NB4 (cell line): Measurements from ENCODE around the gene SSC5D.

Experiments
- DNase-seq: peaks from one replicate; pipeline ENCODE4 v3.0.0; 2010; ENCODE audit warnings: low read depth
- H3K4me3 ChIP-seq: one replicate; pipeline ENCODE4 v1.5.1; 2011; ENCODE audit warnings: mild to moderate bottlenecking, low read depth, low read length, moderate library complexity
- CTCF ChIP-seq: IDR thresholded peaks from one replicate; pipeline ENCODE4 v1.5.1; 2012; ENCODE audit warnings: low read depth, low read length
- MAX ChIP-seq: IDR thresholded peaks from 2 replicates; pipeline ENCODE4 v1.6.1; 2011; ENCODE audit warnings: low read depth, low read length
- MYC ChIP-seq: IDR thresholded peaks from 2 replicates; pipeline ENCODE4 v1.6.1; 2011; ENCODE audit warnings: low read depth, low read length
- POLR2A ChIP-seq: IDR thresholded peaks from 2 replicates; pipeline ENCODE4 v1.6.1; 2011; ENCODE audit warnings: mild to moderate bottlenecking; ENCODE audit not compliant: insufficient read length; ENCODE audit errors: extremely low read depth

SSC5D gene

GRCh38 chr19:55453511-55454260, 34.5 kb upstream of the SSC5D start:
- H3K4me3 ChIP-seq: no peak overlapping the region
- no peak for DNase-seq
- TF ChIP-seq MAX (no peak), POLR2A (no peak), CTCF (no peak), MYC (no peak)

- TF ChIP-seq CTCF (peak; percentile 57), MAX (no peak), POLR2A (no peak), MYC (no peak)
- no peak overlapping the region for H3K4me3 ChIP-seq
- DNase-seq: peak; percentile 46
Observed at GRCh38 chr19:55454787-55455243, 33.4 kb upstream of the SSC5D start.

- TF ChIP-seq POLR2A (no peak), MAX (no peak)
- no peak overlapping the region for H3K4me3 ChIP-seq
- DNase-seq: no peak
Observed at GRCh38 chr19:55455576-55456235, 32.5 kb upstream of the SSC5D start.

- no peak for DNase-seq
- TF ChIP-seq CTCF (no peak), MAX (no peak), POLR2A (no peak), MYC (no peak)
- H3K4me3 ChIP-seq: no peak overlapping the region
Observed at GRCh38 chr19:55456347-55456746, 31.9 kb upstream of the SSC5D start.

- DNase-seq: no peak
- TF ChIP-seq POLR2A (no peak), CTCF (no peak)
- H3K4me3 ChIP-seq: no peak overlapping the region
Observed at GRCh38 chr19:55457683-55458457, 30.4 kb upstream of the SSC5D start.

GRCh38 chr19:55459551-55459949, 28.7 kb upstream of the SSC5D start:
- no peak for DNase-seq
- TF ChIP-seq CTCF: no peak
- no peak for TF ChIP-seq MYC
- TF ChIP-seq MAX: no peak
- TF ChIP-seq POLR2A: no peak
- H3K4me3 ChIP-seq: no peak overlapping the region
